ENCODE measurements around the gene FBXW8.

Gene FBXW8

GRCh38 chr12:116962197-116962596 is 51.4 kb downstream of the FBXW8 start:
- TF ChIP-seq FOXP2 (optimal IDR thresholded peaks at IDR 0.05; ENCODE audit: control extremely low read depth, extremely low read length, insufficient read depth), result no peak
- no peak for TF ChIP-seq EZH2 (IDR thresholded peaks at IDR 0.05)
- no peak for TF ChIP-seq POLR2AphosphoS5 (IDR thresholded peaks at IDR 0.05; ENCODE audit: borderline replicate concordance, low read depth, low read length)
- Histone ChIP-seq H3K9ac (ENCODE audit: insufficient read length) (no peak overlapping the region), H3K9me3 (ENCODE audit: low read depth, low read length) (no peaks in the 10 kb centered on the region), H3K4me3 (no peak overlapping the region), H3K36me3 (ENCODE audit: insufficient read depth, low read length) (peaks cover 23% of the 10 kb centered on the region; the same call in 1 of the 2 replicates), H3K27ac (no peak overlapping the region)
- no peak for DNase-seq (ENCODE audit: low read depth, low spot score)

- no peak for DNase-seq (ENCODE audit: low read depth, low spot score)
- Histone ChIP-seq H3K4me3 (no peak overlapping the region), H3K27ac (no peak overlapping the region), H3K9ac (ENCODE audit: insufficient read length) (no peak overlapping the region), H3K36me3 (ENCODE audit: insufficient read depth, low read length) (peaks cover 23% of the 10 kb centered on the region; the same call in 1 of the 2 replicates), H3K9me3 (ENCODE audit: low read depth, low read length) (no peaks in the 10 kb centered on the region)
- TF ChIP-seq EZH2 (IDR thresholded peaks at IDR 0.05) (no peak), FOXP2 (optimal IDR thresholded peaks at IDR 0.05; ENCODE audit: control extremely low read depth, extremely low read length, insufficient read depth) (no peak), POLR2AphosphoS5 (IDR thresholded peaks at IDR 0.05; ENCODE audit: borderline replicate concordance, low read depth, low read length) (no peak)
Observed at GRCh38 chr12:116962783-116963356, 52.1 kb downstream of the FBXW8 start.

- H3K27ac ChIP-seq, result no peak overlapping the region
- no peak for DNase-seq (ENCODE audit: low read depth, low spot score)
- no peaks in the 10 kb centered on the region for H3K9me3 ChIP-seq (ENCODE audit: low read depth, low read length)
- no peak overlapping the region for H3K9ac ChIP-seq (ENCODE audit: insufficient read length)
- TF ChIP-seq FOXP2 (optimal IDR thresholded peaks at IDR 0.05; ENCODE audit: control extremely low read depth, extremely low read length, insufficient read depth) (no peak), EZH2 (IDR thresholded peaks at IDR 0.05) (no peak), POLR2AphosphoS5 (IDR thresholded peaks at IDR 0.05; ENCODE audit: borderline replicate concordance, low read depth, low read length) (no peak)
- H3K4me3 ChIP-seq, result no peak overlapping the region
- H3K36me3 ChIP-seq (ENCODE audit: insufficient read depth, low read length), result peaks cover 18% of the 10 kb centered on the region; the same call in 1 of the 2 replicates
Observed at GRCh38 chr12:116964054-116965050, 53.6 kb downstream of the FBXW8 start.

GRCh38 chr12:116968986-116969385 is 58.2 kb downstream of the FBXW8 start:
- peaks cover 22% of the 10 kb centered on the region; the same call in 1 of the 2 replicates for H3K36me3 ChIP-seq (ENCODE audit: insufficient read depth, low read length)
- no peaks in the 10 kb centered on the region for H3K9me3 ChIP-seq (ENCODE audit: low read depth, low read length)
- DNase-seq (ENCODE audit: low read depth, low spot score), result no peak
- H3K9ac ChIP-seq (ENCODE audit: insufficient read length), result no peak overlapping the region
- no peak overlapping the region for H3K27ac ChIP-seq
- H3K4me3 ChIP-seq, result no peak overlapping the region
- TF ChIP-seq FOXP2 (optimal IDR thresholded peaks at IDR 0.05; ENCODE audit: control extremely low read depth, extremely low read length, insufficient read depth) (no peak), POLR2AphosphoS5 (IDR thresholded peaks at IDR 0.05; ENCODE audit: borderline replicate concordance, low read depth, low read length) (no peak), EZH2 (IDR thresholded peaks at IDR 0.05) (no peak)

- peaks cover 16% of the 10 kb centered on the region; the same call in 1 of the 2 replicates for H3K36me3 ChIP-seq (ENCODE audit: insufficient read depth, low read length)
- TF ChIP-seq EZH2 (IDR thresholded peaks at IDR 0.05) (no peak), POLR2AphosphoS5 (IDR thresholded peaks at IDR 0.05; ENCODE audit: borderline replicate concordance, low read depth, low read length) (no peak), FOXP2 (optimal IDR thresholded peaks at IDR 0.05; ENCODE audit: control extremely low read depth, extremely low read length, insufficient read depth) (no peak)
- H3K9ac ChIP-seq (ENCODE audit: insufficient read length), result no peak overlapping the region
- no peak overlapping the region for H3K4me3 ChIP-seq
- no peak for DNase-seq (ENCODE audit: low read depth, low spot score)
- H3K27ac ChIP-seq, result no peak overlapping the region
- H3K9me3 ChIP-seq (ENCODE audit: low read depth, low read length), result no peaks in the 10 kb centered on the region
Observed at GRCh38 chr12:116969615-116970585, 59.1 kb downstream of the FBXW8 start.

GRCh38 chr12:116971222-116971621 is 60.5 kb downstream of the FBXW8 start:
- H3K9me3 ChIP-seq (ENCODE audit: low read depth, low read length), result no peaks in the 10 kb centered on the region
- H3K4me3 ChIP-seq, result no peak overlapping the region
- peaks cover 8% of the 10 kb centered on the region; the same call in 1 of the 2 replicates for H3K36me3 ChIP-seq (ENCODE audit: insufficient read depth, low read length)
- no peak overlapping the region for H3K9ac ChIP-seq (ENCODE audit: insufficient read length)
- TF ChIP-seq FOXP2 (optimal IDR thresholded peaks at IDR 0.05; ENCODE audit: control extremely low read depth, extremely low read length, insufficient read depth) (no peak), EZH2 (IDR thresholded peaks at IDR 0.05) (no peak), POLR2AphosphoS5 (IDR thresholded peaks at IDR 0.05; ENCODE audit: borderline replicate concordance, low read depth, low read length) (no peak)
- H3K27ac ChIP-seq, result no peak overlapping the region
- DNase-seq (ENCODE audit: low read depth, low spot score), result no peak

GRCh38 chr12:116975779-116976393 is 65.1 kb downstream of the FBXW8 start:
- Histone ChIP-seq H3K9me3 (ENCODE audit: low read depth, low read length) (no peaks in the 10 kb centered on the region), H3K4me3 (no peak overlapping the region), H3K27ac (no peak overlapping the region), H3K9ac (ENCODE audit: insufficient read length) (no peak overlapping the region), H3K36me3 (ENCODE audit: insufficient read depth, low read length) (peaks cover 4% of the 10 kb centered on the region; the same call in 1 of the 2 replicates)
- no peak for DNase-seq (ENCODE audit: low read depth, low spot score)
- TF ChIP-seq EZH2 (IDR thresholded peaks at IDR 0.05) (no peak), FOXP2 (optimal IDR thresholded peaks at IDR 0.05; ENCODE audit: control extremely low read depth, extremely low read length, insufficient read depth) (no peak), POLR2AphosphoS5 (IDR thresholded peaks at IDR 0.05; ENCODE audit: borderline replicate concordance, low read depth, low read length) (no peak)
